Measurements from ENCODE around the gene MMP21.

The MMP21 gene

DNA sequence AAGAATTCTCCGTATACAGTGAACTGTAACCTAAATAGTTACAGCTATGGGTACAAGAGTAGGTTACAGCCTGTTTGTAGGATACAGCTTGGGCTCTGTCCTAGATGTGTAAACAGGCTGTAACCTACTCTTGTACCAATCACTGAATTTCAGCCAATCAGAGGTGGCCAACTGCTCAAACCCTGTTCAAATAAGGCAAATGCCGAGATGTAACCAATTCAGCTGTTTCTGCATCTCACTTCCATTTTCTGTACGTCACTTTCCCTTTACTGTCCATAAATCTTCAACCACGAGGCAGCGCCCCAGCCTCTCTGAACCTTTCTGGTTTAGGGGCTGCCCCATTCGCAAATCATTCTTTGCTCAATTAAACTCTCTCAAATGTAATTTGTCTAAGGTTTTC lies 8.3 kb upstream of the MMP21 start:
- ChIA-PET CTCF (no interaction called here), POLR2A (no interaction called here)
- no peak for DNase-seq (ENCODE audit: extremely low spot score)
- no peak for TF ChIP-seq LEF1 (IDR thresholded peaks at IDR 0.05; ENCODE audit: borderline replicate concordance)
- no peak for TF ChIP-seq HDGF (IDR thresholded peaks at IDR 0.05; ENCODE audit: borderline replicate concordance)
- no peak for TF ChIP-seq FOXM1 (IDR thresholded peaks at IDR 0.05; ENCODE audit: borderline replicate concordance)
- no peak for TF ChIP-seq BHLHE40 (IDR thresholded peaks at IDR 0.05; ENCODE audit: borderline replicate concordance)
- TF ChIP-seq ELF4 (IDR thresholded peaks at IDR 0.05) = no peak
- TF ChIP-seq FOXK2 (IDR thresholded peaks at IDR 0.05) = no peak
- TF ChIP-seq SUZ12 (IDR thresholded peaks at IDR 0.05) = no peak
- TF ChIP-seq NFRKB (IDR thresholded peaks at IDR 0.05) = no peak
- TF ChIP-seq, protein P1, sequence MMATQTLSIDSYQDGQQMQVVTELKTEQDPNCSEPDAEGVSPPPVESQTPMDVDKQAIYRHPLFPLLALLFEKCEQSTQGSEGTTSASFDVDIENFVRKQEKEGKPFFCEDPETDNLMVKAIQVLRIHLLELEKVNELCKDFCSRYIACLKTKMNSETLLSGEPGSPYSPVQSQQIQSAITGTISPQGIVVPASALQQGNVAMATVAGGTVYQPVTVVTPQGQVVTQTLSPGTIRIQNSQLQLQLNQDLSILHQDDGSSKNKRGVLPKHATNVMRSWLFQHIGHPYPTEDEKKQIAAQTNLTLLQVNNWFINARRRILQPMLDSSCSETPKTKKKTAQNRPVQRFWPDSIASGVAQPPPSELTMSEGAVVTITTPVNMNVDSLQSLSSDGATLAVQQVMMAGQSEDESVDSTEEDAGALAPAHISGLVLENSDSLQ (IDR thresholded peaks at IDR 0.05) = no peak
- TF ChIP-seq SP1 (IDR thresholded peaks at IDR 0.05) = no peak
- TF ChIP-seq ARNT (IDR thresholded peaks at IDR 0.05) = no peak
- TF ChIP-seq CTBP1 (IDR thresholded peaks at IDR 0.05; ENCODE audit: borderline replicate concordance) = no peak
- TF ChIP-seq ZNF384 (IDR thresholded peaks at IDR 0.05) = no peak
- TF ChIP-seq FOXA1 (IDR thresholded peaks at IDR 0.05) = no peak
- no peak for TF ChIP-seq L3MBTL2 (conservative IDR thresholded peaks at IDR 0.05)
- TF ChIP-seq TARDBP (IDR thresholded peaks at IDR 0.05) = no peak

DNA sequence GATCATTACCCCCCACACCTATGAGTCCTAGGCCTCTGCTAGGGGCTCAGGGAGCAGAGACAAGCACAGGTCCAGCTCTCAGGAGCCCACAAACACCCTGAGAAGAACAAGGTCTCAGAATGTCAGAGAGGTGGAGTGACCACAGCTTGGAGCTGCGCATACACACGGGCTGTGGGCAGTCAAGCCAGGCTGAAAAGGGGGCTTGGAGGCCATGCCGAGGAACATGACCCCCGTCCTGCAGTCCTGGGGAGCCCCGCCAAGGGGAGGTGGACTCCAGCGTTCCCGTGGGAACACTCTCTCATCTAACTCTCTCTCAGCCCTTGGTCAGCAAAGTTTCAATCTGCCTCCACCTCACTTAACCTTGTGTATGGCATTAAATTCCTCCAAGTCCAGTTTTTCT lies 7.8 kb upstream of the MMP21 start:
- TF ChIP-seq HDGF (IDR thresholded peaks at IDR 0.05; ENCODE audit: borderline replicate concordance) (no peak), SP1 (IDR thresholded peaks at IDR 0.05) (no peak), FOXA1 (IDR thresholded peaks at IDR 0.05) (no peak), BHLHE40 (IDR thresholded peaks at IDR 0.05; ENCODE audit: borderline replicate concordance) (no peak), SUZ12 (IDR thresholded peaks at IDR 0.05) (no peak), FOXM1 (IDR thresholded peaks at IDR 0.05; ENCODE audit: borderline replicate concordance) (no peak), NFRKB (IDR thresholded peaks at IDR 0.05) (no peak), ARNT (IDR thresholded peaks at IDR 0.05) (no peak), FOXK2 (IDR thresholded peaks at IDR 0.05) (no peak), LEF1 (IDR thresholded peaks at IDR 0.05; ENCODE audit: borderline replicate concordance) (no peak), ZNF384 (IDR thresholded peaks at IDR 0.05) (no peak), ELF4 (IDR thresholded peaks at IDR 0.05) (no peak)
- TF ChIP-seq, protein P1 (IDR thresholded peaks at IDR 0.05) = no peak
- POLR2A ChIA-PET = no interaction called here
- no peak for DNase-seq (ENCODE audit: extremely low spot score)
- CTCF ChIA-PET = no interaction called here

DNA sequence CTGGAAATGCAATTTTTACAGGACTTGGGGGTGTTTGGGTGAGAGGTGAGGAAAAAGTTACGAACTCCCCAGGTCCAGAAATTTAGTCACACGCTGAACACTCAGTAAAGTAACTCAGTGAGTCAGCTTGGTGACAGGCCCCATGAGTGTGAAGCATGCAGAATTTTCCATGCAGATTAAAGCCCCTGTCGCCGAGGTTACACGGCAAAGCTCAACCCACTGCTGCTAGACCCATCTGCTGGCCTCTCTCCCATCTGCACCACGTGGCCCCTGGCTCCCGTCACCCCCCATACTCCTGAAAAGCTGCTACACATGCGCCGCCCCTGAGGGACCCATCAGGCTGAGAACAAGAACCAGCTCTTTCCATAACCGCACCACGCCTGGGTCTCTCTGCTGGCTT lies 7.0 kb upstream of the MMP21 start:
- no peak for TF ChIP-seq ARNT (IDR thresholded peaks at IDR 0.05)
- TF ChIP-seq, protein P1 (IDR thresholded peaks at IDR 0.05) = no peak
- no peak for TF ChIP-seq FOXA1 (IDR thresholded peaks at IDR 0.05)
- TF ChIP-seq FOXK2 (IDR thresholded peaks at IDR 0.05) = no peak
- TF ChIP-seq SP1 (IDR thresholded peaks at IDR 0.05) = no peak
- no peak for TF ChIP-seq TARDBP (IDR thresholded peaks at IDR 0.05)
- no peak for TF ChIP-seq ZNF384 (IDR thresholded peaks at IDR 0.05)
- no peak for TF ChIP-seq FOXM1 (IDR thresholded peaks at IDR 0.05; ENCODE audit: borderline replicate concordance)
- TF ChIP-seq L3MBTL2 (conservative IDR thresholded peaks at IDR 0.05) = no peak
- TF ChIP-seq SUZ12 (IDR thresholded peaks at IDR 0.05) = no peak
- no peak for TF ChIP-seq NFRKB (IDR thresholded peaks at IDR 0.05)
- TF ChIP-seq HDGF (IDR thresholded peaks at IDR 0.05; ENCODE audit: borderline replicate concordance) = no peak
- ChIA-PET CTCF (interaction anchor here (0.6 kb wide), 1 partner anchor 1242 kb away, joined by 3 read pairs; no protein-coding TSS in a partner anchor), POLR2A (no interaction called here)
- no peak for DNase-seq (ENCODE audit: extremely low spot score)

DNA sequence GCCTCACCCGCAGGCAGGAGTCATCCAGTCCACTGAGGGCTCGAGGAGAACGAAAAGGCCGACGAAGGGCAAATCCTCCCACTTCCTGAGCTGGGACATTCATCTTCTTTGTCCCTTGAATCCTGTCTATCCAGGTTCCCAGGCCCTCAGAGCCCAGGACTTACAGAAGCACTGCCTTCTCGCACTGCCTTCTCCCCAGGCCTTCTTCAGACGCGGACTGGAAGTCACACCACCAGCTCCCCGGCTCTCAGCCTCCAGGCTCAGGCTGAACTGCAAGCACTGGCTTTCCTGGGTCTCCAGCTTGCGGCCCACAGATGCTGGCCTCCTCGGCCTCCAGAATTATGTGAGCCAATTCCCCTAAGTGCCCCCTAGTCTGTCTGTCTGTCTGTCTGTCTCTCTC lies 6.4 kb upstream of the MMP21 start:
- no peak for TF ChIP-seq TARDBP (IDR thresholded peaks at IDR 0.05)
- TF ChIP-seq NFRKB (IDR thresholded peaks at IDR 0.05) = no peak
- no peak for TF ChIP-seq FOXK2 (IDR thresholded peaks at IDR 0.05)
- TF ChIP-seq BHLHE40 (IDR thresholded peaks at IDR 0.05; ENCODE audit: borderline replicate concordance) = no peak
- no peak for TF ChIP-seq L3MBTL2 (conservative IDR thresholded peaks at IDR 0.05)
- no peak for TF ChIP-seq FOXM1 (IDR thresholded peaks at IDR 0.05; ENCODE audit: borderline replicate concordance)
- CTCF ChIA-PET = no interaction called here
- POLR2A ChIA-PET = no interaction called here
- DNase-seq (ENCODE audit: extremely low spot score) = no peak

DNA sequence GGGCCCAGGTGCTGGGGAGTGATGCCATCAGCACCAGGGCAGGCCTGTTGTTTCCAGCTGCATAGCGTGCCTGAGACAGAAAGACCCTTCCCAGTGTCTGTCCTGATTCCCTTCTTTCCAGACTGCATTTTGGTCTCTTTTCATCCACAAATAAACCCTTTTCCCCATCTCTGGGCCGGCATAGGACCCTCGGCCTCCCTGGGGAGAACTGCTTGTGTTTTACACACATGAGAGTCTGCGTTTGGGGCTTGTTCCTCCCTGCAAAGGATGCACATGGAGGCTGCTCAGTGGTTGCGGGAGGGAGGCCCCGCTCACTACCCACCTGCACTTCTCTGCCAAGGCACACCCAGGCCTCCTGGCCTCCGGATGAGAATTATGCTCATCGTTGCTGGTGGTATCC lies 5.8 kb upstream of the MMP21 start:
- ChIA-PET CTCF (no interaction called here), POLR2A (no interaction called here)
- DNase-seq (ENCODE audit: extremely low spot score) = no peak
- no peak for TF ChIP-seq NFRKB (IDR thresholded peaks at IDR 0.05)
- TF ChIP-seq, protein P1 (IDR thresholded peaks at IDR 0.05) = no peak
- no peak for TF ChIP-seq FOXA1 (IDR thresholded peaks at IDR 0.05)
- no peak for TF ChIP-seq CTBP1 (IDR thresholded peaks at IDR 0.05; ENCODE audit: borderline replicate concordance)
- no peak for TF ChIP-seq ARNT (IDR thresholded peaks at IDR 0.05)
- TF ChIP-seq L3MBTL2 (conservative IDR thresholded peaks at IDR 0.05) = no peak
- no peak for TF ChIP-seq ZNF384 (IDR thresholded peaks at IDR 0.05)
- TF ChIP-seq TARDBP (IDR thresholded peaks at IDR 0.05) = no peak
- no peak for TF ChIP-seq FOXK2 (IDR thresholded peaks at IDR 0.05)
- no peak for TF ChIP-seq LEF1 (IDR thresholded peaks at IDR 0.05; ENCODE audit: borderline replicate concordance)
- no peak for TF ChIP-seq BHLHE40 (IDR thresholded peaks at IDR 0.05; ENCODE audit: borderline replicate concordance)
- no peak for TF ChIP-seq ELF4 (IDR thresholded peaks at IDR 0.05)
- no peak for TF ChIP-seq SP1 (IDR thresholded peaks at IDR 0.05)
- no peak for TF ChIP-seq SUZ12 (IDR thresholded peaks at IDR 0.05)
